AG10803 (cell line): ENCODE data around the gene XPA.

Experiments
- DNase-seq: peaks from one replicate; pipeline ENCODE4 v3.0.0; 2010; ENCODE audit warnings: low read depth
- H3K4me3 ChIP-seq: 2 replicates; pipeline ENCODE4 v1.5.1; 2011; ENCODE audit warnings: mild to moderate bottlenecking, low read length, control low read depth
- CTCF ChIP-seq: conservative IDR thresholded peaks from 2 replicates; pipeline ENCODE4 v1.5.1; 2011; ENCODE audit warnings: mild to moderate bottlenecking, low read length, control low read depth, inconsistent platforms

XPA gene

GRCh38 chr9:97668485-97668884 lies 28.7 kb downstream of the XPA start:
- DNase-seq = no peak
- TF ChIP-seq CTCF = no peak

GRCh38 chr9:97666907-97667686 lies 30.0 kb downstream of the XPA start:
- TF ChIP-seq CTCF = no peak
- no peak overlapping the region for H3K4me3 ChIP-seq
- no peak for DNase-seq

More at GRCh38 chr9:97668485-97668884, 28.7 kb downstream of the XPA start:
- no peak overlapping the region for H3K4me3 ChIP-seq

- DNase-seq = no peak
- no peak overlapping the region for H3K4me3 ChIP-seq
- no peak for TF ChIP-seq CTCF
These were observed 31.4 kb downstream of the XPA start for GRCh38 chr9:97665742-97666141.

GRCh38 chr9:97660847-97661246 lies 36.3 kb downstream of the XPA start:
- DNase-seq = no peak
- H3K4me3 ChIP-seq = no peak overlapping the region
- TF ChIP-seq CTCF = no peak

- no peak for DNase-seq
- H3K4me3 ChIP-seq = no peak overlapping the region
- no peak for TF ChIP-seq CTCF
These were observed 36.8 kb downstream of the XPA start for GRCh38 chr9:97660340-97660739.

- DNase-seq = no peak
These were observed 37.4 kb downstream of the XPA start for GRCh38 chr9:97659771-97660170.

More at GRCh38 chr9:97659771-97660170, 37.4 kb downstream of the XPA start:
- no peak for TF ChIP-seq CTCF
- H3K4me3 ChIP-seq = no peak overlapping the region
